DND-41 (cell line): ENCODE measurements around the gene YEATS2.

ENCODE experiments used
- ATAC-seq: fragments of 200-7000 bp; cut with Tn5 transposase; 3 replicates; pipeline ENCODE4 v1.9.1; 2021; ENCODE audit warnings: low read depth; ENCODE audit not compliant: insufficient read depth
- DNase-seq: peaks from one replicate; pipeline ENCODE4 v3.0.0-alpha.2; 2020
- H2AFZ ChIP-seq: 2 replicates; pipeline ENCODE4 v1.6.0; 2012; ENCODE audit warnings: low read depth, low read length
- H3K27ac ChIP-seq: 2 replicates; pipeline ENCODE4 v1.5.1; 2012; ENCODE audit warnings: low read length, inconsistent platforms
- H3K27me3 ChIP-seq: fragments of 200-600 bp; sonication (generic); 2 replicates; pipeline ENCODE4 v1.6.0; 2012; ENCODE audit warnings: low read length, mild to moderate bottlenecking, inconsistent platforms; ENCODE audit not compliant: insufficient read depth, poor library complexity
- H3K36me3 ChIP-seq: 2 replicates; pipeline ENCODE4 v1.5.1; 2012; ENCODE audit warnings: low read length, inconsistent platforms; ENCODE audit not compliant: insufficient read depth
- H3K4me1 ChIP-seq: 2 replicates; pipeline ENCODE4 v1.5.1; 2012; ENCODE audit warnings: mild to moderate bottlenecking, low read length; ENCODE audit not compliant: insufficient read depth
- H3K4me2 ChIP-seq: 2 replicates; pipeline ENCODE4 v1.6.0; 2012; ENCODE audit warnings: mild to moderate bottlenecking, moderate library complexity, low read length, inconsistent platforms; ENCODE audit not compliant: insufficient read depth
- H3K4me3 ChIP-seq, 2 experiments: fragments of 200-600 bp in 1 of 2; shearing (Covaris generic) in 1 of 2; 2 replicates each; pipeline ENCODE4 v1.5.1; 2012 to 2016; ENCODE audit warnings: inconsistent platforms in 2 of 2, low read length in 2 of 2, mild to moderate bottlenecking in 2 of 2, low read depth in 1 of 2, moderate library complexity in 1 of 2
- H3K79me2 ChIP-seq: 2 replicates; pipeline ENCODE4 v1.6.0; 2012; ENCODE audit warnings: low read length, inconsistent platforms; ENCODE audit not compliant: insufficient read depth
- H3K9ac ChIP-seq: 2 replicates; pipeline ENCODE4 v1.6.0; 2012; ENCODE audit warnings: low read depth, mild to moderate bottlenecking, inconsistent platforms, low read length, moderate library complexity
- H3K9me3 ChIP-seq: 2 replicates; pipeline ENCODE4 v1.5.1; 2012; ENCODE audit warnings: low read length, moderate library complexity, mild to moderate bottlenecking, inconsistent platforms; ENCODE audit not compliant: insufficient read depth, severe bottlenecking
- H4K20me1 ChIP-seq: 2 replicates; pipeline ENCODE4 v1.6.0; 2012; ENCODE audit warnings: low read length; ENCODE audit not compliant: insufficient read depth
- CTCF ChIP-seq: IDR thresholded peaks from 2 replicates; pipeline ENCODE4 v1.5.1; 2012; ENCODE audit warnings: borderline replicate concordance, low read length, moderate library complexity, mild to moderate bottlenecking; ENCODE audit not compliant: poor library complexity, severe bottlenecking; ENCODE audit errors: extremely low read depth
- EZH2 ChIP-seq: IDR thresholded peaks from 3 replicates; pipeline ENCODE4 v1.6.1; 2012; ENCODE audit warnings: borderline replicate concordance, low read depth, mild to moderate bottlenecking, moderate library complexity, low read length, inconsistent platforms; ENCODE audit not compliant: severe bottlenecking

The YEATS2 gene

GRCh38 chr3:183745300-183746098 is 47.9 kb downstream of the YEATS2 start:
- H2AFZ ChIP-seq: no peak overlapping the region
- ATAC-seq (no peak), DNase-seq (no peak)
- no peaks in the 10 kb centered on the region for H3K9me3 ChIP-seq
- no peaks in the 10 kb centered on the region for H4K20me1 ChIP-seq
- no peaks in the 10 kb centered on the region for H3K79me2 ChIP-seq
- H3K4me1 ChIP-seq: no peaks in the 10 kb centered on the region
- TF ChIP-seq EZH2 (no peak), CTCF (no peak)
- H3K4me2 ChIP-seq: no peak overlapping the region
- no peak overlapping the region for H3K9ac ChIP-seq
- H3K36me3 ChIP-seq: peaks cover 70% of the 10 kb centered on the region
- H3K27ac ChIP-seq: no peak overlapping the region
- no peak overlapping the region for H3K4me3 ChIP-seq
- no peaks in the 10 kb centered on the region for H3K27me3 ChIP-seq

DNA sequence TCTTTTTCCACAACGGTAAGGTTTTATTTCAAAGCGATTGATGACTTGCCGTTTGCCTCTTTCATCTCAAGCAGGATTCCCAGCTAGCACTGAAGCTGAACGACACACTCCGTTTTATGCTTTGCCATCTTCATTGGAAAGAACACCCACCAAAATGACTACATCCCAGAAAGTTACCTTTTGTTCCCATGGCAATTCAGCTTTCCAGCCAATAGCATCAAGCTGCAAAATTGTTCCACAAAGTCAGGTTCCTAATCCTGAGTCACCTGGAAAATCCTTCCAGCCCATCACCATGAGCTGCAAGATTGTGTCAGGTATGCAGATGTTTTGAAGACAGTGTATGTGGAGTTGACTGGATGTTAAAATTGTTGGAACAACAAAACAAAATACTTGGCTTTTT is 56.5 kb downstream of the YEATS2 start:
- DNase-seq (no peak), ATAC-seq (no peak)
- Histone ChIP-seq H3K27ac (no peak overlapping the region), H2AFZ (no peak overlapping the region), H4K20me1 (no peaks in the 10 kb centered on the region), H3K4me3 (no peak overlapping the region), H3K4me2 (no peak overlapping the region), H3K4me1 (no peaks in the 10 kb centered on the region), H3K79me2 (no peaks in the 10 kb centered on the region), H3K9ac (no peak overlapping the region), H3K36me3 (peaks cover 80% of the 10 kb centered on the region), H3K27me3 (no peaks in the 10 kb centered on the region), H3K9me3 (no peaks in the 10 kb centered on the region)
- TF ChIP-seq CTCF (no peak), EZH2 (no peak)

DNA sequence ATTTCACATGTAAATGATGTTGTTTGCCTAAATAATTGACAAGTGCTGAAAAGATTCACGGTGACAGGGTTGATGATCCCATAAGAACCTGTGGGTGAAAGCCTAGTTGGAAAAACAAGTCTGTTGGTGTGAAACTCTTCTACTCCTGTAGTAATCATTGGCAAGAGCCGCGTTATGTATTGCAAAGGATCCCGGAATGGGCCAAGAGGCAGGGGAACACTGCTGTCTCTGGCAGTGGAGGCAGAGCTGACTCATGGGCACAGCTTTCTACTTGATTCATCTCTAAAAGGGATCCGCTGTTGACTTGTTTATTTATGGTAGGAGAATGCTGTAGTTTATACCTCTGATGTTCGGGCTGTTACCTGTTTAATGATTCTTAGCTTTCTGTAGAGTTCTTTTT is 64.7 kb downstream of the YEATS2 start:
- no peak for TF ChIP-seq EZH2
- no peak for TF ChIP-seq CTCF
- Histone ChIP-seq H3K27ac (no peak overlapping the region), H3K4me1 (no peaks in the 10 kb centered on the region; the same call in 1 of the 2 replicates), H3K9me3 (no peaks in the 10 kb centered on the region), H3K79me2 (no peaks in the 10 kb centered on the region), H4K20me1 (0 out of 2 replicates have a peak, but pooled peaks cover 2% of the 10 kb centered on the region), H3K36me3 (peaks cover 80% of the 10 kb centered on the region), H3K4me3 (no peak overlapping the region), H3K9ac (no peak overlapping the region), H3K4me2 (no peak overlapping the region), H2AFZ (no peak overlapping the region), H3K27me3 (no peaks in the 10 kb centered on the region)
- ATAC-seq (no peak), DNase-seq (no peak)
